ENCODE results near the gene NET1. TPM values are rescaled to one million over a fixed set of nuclear protein-coding genes. Genes with fewer than 3 reads are reported as not detected.
A peak's percentile ranks its signal among the peaks of the same experiment; 100 is the strongest.

NET1 gene
- polyA plus RNA-seq, 3 donors = 1.2 to 1.7 (median 1.4) TPM

GRCh38 chr10:5468262-5469106, 56.1 kb downstream of the NET1 start:
- H3K4me3 Mint-ChIP-seq = no peak overlapping the region
- H3K9me3 Mint-ChIP-seq = peaks cover 0 to 7% (median 4%) of the 10 kb centered on the region in 7 donors
- no peak overlapping the region for H2AFZ ChIP-seq (ENCODE audit: insufficient read depth, low read depth, low read length, poor library complexity, severe bottlenecking)
- no peaks in the 10 kb centered on the region for H3K36me3 ChIP-seq (replicated peaks in 1 of 2; ENCODE audit: control insufficient read depth in 1 of 2, insufficient read depth in 2 of 2, low read length in 2 of 2)
- peak overlapping the region in 1 of 7 donors; percentile 26 for H3K27ac Mint-ChIP-seq
- no peaks in the 10 kb centered on the region for H3K4me1 Mint-ChIP-seq
- TF ChIP-seq CTCF (IDR thresholded peaks at IDR 0.05) = no peak
- H3K4me1 ChIP-seq (ENCODE audit: control insufficient read depth in 1 of 2, insufficient read depth in 2 of 2, low read length in 2 of 2) = no peaks in the 10 kb centered on the region
- DNase-seq = no peak
- H4K20me1 ChIP-seq (ENCODE audit: insufficient read depth, low read length) = no peaks in the 10 kb centered on the region
- no peaks in the 10 kb centered on the region for H3K27me3 ChIP-seq (ENCODE audit: control insufficient read depth in 2 of 2, insufficient read depth in 2 of 2, low read length in 2 of 2)
- peaks cover 0 to 4% (median 3%) of the 10 kb centered on the region in 3 donors for H3K27me3 Mint-ChIP-seq (ENCODE audit: low read depth in 3 of 3)
- no peaks in the 10 kb centered on the region for H3K36me3 Mint-ChIP-seq
- peaks cover 0 to 5% of the 10 kb centered on the region in 2 donors for H3K9me3 ChIP-seq (replicated peaks in 1 of 2; ENCODE audit: control insufficient read depth in 1 of 2, insufficient read depth in 1 of 2, low read length in 2 of 2)
- intact Hi-C loops (cut with micrococcal nuclease) = no loop called here
- H3K4me2 ChIP-seq (replicated peaks; ENCODE audit: extremely low read depth, low read length, poor library complexity, severe bottlenecking) = no peak overlapping the region
- WGBS (ENCODE audit: insufficient coverage) = 96% methylated on average over 8 of the region's 8 CpGs
- no peak overlapping the region for H3K4me3 ChIP-seq (replicated peaks in 1 of 3; ENCODE audit: low read depth in 2 of 3, low read length in 3 of 3)
- no peaks in the 10 kb centered on the region for H3K79me2 ChIP-seq (ENCODE audit: insufficient read depth, low read length)
- H3K9ac ChIP-seq (ENCODE audit: insufficient read depth, low read length, poor library complexity, severe bottlenecking) = no peak overlapping the region
- no peak overlapping the region for H3K27ac ChIP-seq (ENCODE audit: low read depth in 1 of 2, low read length in 2 of 2)

- intact Hi-C loops (cut with micrococcal nuclease) = no loop called here
- H2AFZ ChIP-seq (ENCODE audit: insufficient read depth, low read depth, low read length, poor library complexity, severe bottlenecking) = no peak overlapping the region
- H3K27ac Mint-ChIP-seq = peak overlapping the region in 2 of 7 donors; percentile 11 to 37
- peaks cover 0 to 6% (median 4%) of the 10 kb centered on the region in 7 donors for H3K9me3 Mint-ChIP-seq
- H3K4me1 ChIP-seq (ENCODE audit: control insufficient read depth in 1 of 2, insufficient read depth in 2 of 2, low read length in 2 of 2) = no peaks in the 10 kb centered on the region
- H3K4me3 ChIP-seq (replicated peaks in 1 of 3; ENCODE audit: low read depth in 2 of 3, low read length in 3 of 3) = no peak overlapping the region
- H3K27ac ChIP-seq (ENCODE audit: low read depth in 1 of 2, low read length in 2 of 2) = no peak overlapping the region
- peaks cover 0 to 5% of the 10 kb centered on the region in 2 donors for H3K9me3 ChIP-seq (replicated peaks in 1 of 2; ENCODE audit: control insufficient read depth in 1 of 2, insufficient read depth in 1 of 2, low read length in 2 of 2)
- 91% methylated on average over 13 of the region's 15 CpGs for WGBS (ENCODE audit: insufficient coverage)
- no peak overlapping the region for H3K9ac ChIP-seq (ENCODE audit: insufficient read depth, low read length, poor library complexity, severe bottlenecking)
- no peaks in the 10 kb centered on the region for H3K36me3 ChIP-seq (replicated peaks in 1 of 2; ENCODE audit: control insufficient read depth in 1 of 2, insufficient read depth in 2 of 2, low read length in 2 of 2)
- H3K27me3 Mint-ChIP-seq (ENCODE audit: low read depth in 3 of 3) = peaks cover 0 to 4% (median 3%) of the 10 kb centered on the region in 3 donors
- no peaks in the 10 kb centered on the region for H4K20me1 ChIP-seq (ENCODE audit: insufficient read depth, low read length)
- H3K27me3 ChIP-seq (ENCODE audit: control insufficient read depth in 2 of 2, insufficient read depth in 2 of 2, low read length in 2 of 2) = no peaks in the 10 kb centered on the region
- no peaks in the 10 kb centered on the region for H3K79me2 ChIP-seq (ENCODE audit: insufficient read depth, low read length)
- H3K36me3 Mint-ChIP-seq = no peaks in the 10 kb centered on the region
- no peak for DNase-seq
- H3K4me3 Mint-ChIP-seq = no peak overlapping the region
- H3K4me1 Mint-ChIP-seq = no peaks in the 10 kb centered on the region
- H3K4me2 ChIP-seq (replicated peaks; ENCODE audit: extremely low read depth, low read length, poor library complexity, severe bottlenecking) = no peak overlapping the region
- no peak for TF ChIP-seq CTCF (IDR thresholded peaks at IDR 0.05)
Measured at GRCh38 chr10:5469353-5470061, 57.1 kb downstream of the NET1 start.

Data from CD14-positive monocyte (primary cell).